ENCODE data around the gene CCDC154. TPM values are rescaled to one million over a fixed set of nuclear protein-coding genes. Genes with fewer than 3 reads are reported as not detected.

Gene CCDC154
- polyA plus RNA-seq, 2 donors, result 0.44 to 0.98 TPM

DNA sequence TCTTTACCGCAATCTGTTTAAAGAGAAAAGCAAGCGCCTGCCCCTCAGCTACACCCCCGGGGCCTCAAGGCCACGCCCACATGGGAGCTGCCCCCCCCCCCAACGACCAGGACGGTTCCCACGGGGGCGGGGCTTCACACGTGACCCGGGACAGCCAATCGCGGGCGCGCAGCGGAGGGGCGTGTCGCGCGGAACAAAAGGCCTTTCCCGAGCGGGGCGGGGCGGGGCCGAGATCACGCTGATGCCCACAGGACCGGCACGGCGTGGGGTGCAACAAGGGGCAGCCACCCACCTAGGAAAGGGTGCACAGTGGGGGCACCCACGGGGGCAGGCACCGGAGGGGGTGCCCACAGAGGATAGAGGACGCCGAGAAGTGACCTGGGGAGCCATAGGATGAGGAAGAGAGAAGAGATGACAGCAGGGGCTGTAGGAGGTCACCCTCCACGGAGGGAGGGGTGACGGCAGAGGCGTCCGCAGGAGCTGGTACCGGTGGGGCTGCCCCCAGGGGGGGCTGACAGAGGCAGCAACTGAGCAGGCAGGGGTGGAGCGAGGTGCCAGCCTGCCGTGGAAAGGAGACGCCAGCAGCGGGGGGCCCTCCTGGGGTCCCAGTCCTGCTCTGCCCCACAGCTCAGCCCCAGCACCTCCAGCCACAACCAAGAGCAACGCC is 36.1 kb downstream of the CCDC154 start:
- peaks cover 0 to 10% of the 10 kb centered on the region in 2 donors for H3K36me3 ChIP-seq (ENCODE audit: control insufficient read depth in 2 of 2, insufficient read depth in 2 of 2, low read length in 1 of 2)
- WGBS, 2 donors, result 3 to 4% methylated on average over 38 to 42 of the region's 42 CpGs
- H3K9me3 ChIP-seq (ENCODE audit: control insufficient read depth in 2 of 2, insufficient read depth in 1 of 2, low read depth in 1 of 2, low read length in 1 of 2), result no peaks in the 10 kb centered on the region
- H3K27me3 ChIP-seq (ENCODE audit: control insufficient read depth in 1 of 2, insufficient read depth in 2 of 2, low read length in 2 of 2), result no peaks in the 10 kb centered on the region
- H3K27ac ChIP-seq (ENCODE audit: low read depth in 2 of 2, low read length in 1 of 2), result peak overlapping the region in 1 of 2 donors; percentile 43
- peaks cover 0 to 2% of the 10 kb centered on the region in 2 donors for H3K4me1 ChIP-seq (ENCODE audit: control insufficient read depth in 2 of 2, insufficient read depth in 2 of 2, low read length in 1 of 2)
- peak overlapping the region; percentile 29 to 50 for H3K4me3 ChIP-seq (ENCODE audit: low read depth in 1 of 2, low read length in 2 of 2)

DNA sequence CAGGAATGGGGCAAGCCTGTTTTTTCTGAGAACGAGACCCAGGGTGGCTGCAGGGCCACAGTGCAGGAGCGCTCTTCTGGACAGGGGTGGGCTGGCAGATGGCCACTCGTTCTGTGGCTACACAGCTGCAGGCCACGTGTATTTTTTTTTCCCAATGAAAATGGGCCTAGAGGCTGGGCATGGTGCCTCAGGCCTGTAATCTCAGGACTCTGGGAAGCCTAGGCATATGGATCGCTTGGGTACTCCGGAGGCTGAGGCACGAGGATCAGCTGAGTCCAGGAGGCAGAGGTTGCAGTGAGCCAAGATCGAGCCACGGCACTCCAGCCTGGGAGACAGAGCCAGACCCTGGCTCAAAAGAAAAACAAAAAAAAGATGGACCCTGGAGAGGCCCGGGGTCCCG is 36.6 kb downstream of the CCDC154 start:
- 25 to 30% methylated on average over 11 of the region's 11 CpGs for WGBS, 2 donors
- Histone ChIP-seq H3K4me3 (ENCODE audit: low read depth in 1 of 2, low read length in 2 of 2) (peak overlapping the region in 1 of 2 donors; percentile 50), H3K9me3 (ENCODE audit: control insufficient read depth in 2 of 2, insufficient read depth in 1 of 2, low read depth in 1 of 2, low read length in 1 of 2) (no peaks in the 10 kb centered on the region), H3K27ac (ENCODE audit: low read depth in 2 of 2, low read length in 1 of 2) (no peak overlapping the region), H3K36me3 (ENCODE audit: control insufficient read depth in 2 of 2, insufficient read depth in 2 of 2, low read length in 1 of 2) (peaks cover 0 to 15% of the 10 kb centered on the region in 2 donors), H3K4me1 (ENCODE audit: control insufficient read depth in 2 of 2, insufficient read depth in 2 of 2, low read length in 1 of 2) (peaks cover 0 to 2% of the 10 kb centered on the region in 2 donors), H3K27me3 (ENCODE audit: control insufficient read depth in 1 of 2, insufficient read depth in 2 of 2, low read length in 2 of 2) (no peaks in the 10 kb centered on the region)

DNA sequence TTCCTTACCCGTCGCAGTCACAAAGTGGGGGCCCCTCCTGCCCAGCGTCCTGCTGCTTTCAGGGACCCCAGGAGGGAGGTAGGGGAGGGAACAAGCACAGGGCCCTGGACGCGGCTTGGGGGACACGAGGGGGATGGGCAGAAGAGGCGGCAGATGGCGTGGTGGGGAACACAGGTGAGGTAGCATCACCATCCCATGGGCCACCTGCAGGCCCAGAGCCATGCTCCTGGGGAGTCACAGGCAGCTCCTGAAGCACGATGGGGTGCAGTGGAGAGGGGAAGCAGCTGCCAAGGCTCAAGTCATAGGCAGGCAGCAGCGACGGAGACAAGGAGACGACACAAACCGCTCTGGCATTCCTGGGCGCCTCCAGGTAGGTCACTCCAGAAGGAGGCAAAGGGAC is 40.6 kb downstream of the CCDC154 start:
- H3K4me3 ChIP-seq (ENCODE audit: low read depth in 1 of 2, low read length in 2 of 2), result no peak overlapping the region
- H3K27me3 ChIP-seq (ENCODE audit: control insufficient read depth in 1 of 2, insufficient read depth in 2 of 2, low read length in 2 of 2), result no peaks in the 10 kb centered on the region
- H3K9me3 ChIP-seq (ENCODE audit: control insufficient read depth in 2 of 2, insufficient read depth in 1 of 2, low read depth in 1 of 2, low read length in 1 of 2), result no peaks in the 10 kb centered on the region
- H3K27ac ChIP-seq (ENCODE audit: low read depth in 2 of 2, low read length in 1 of 2), result no peak overlapping the region
- 91 to 93% methylated on average over 14 of the region's 14 CpGs for WGBS, 2 donors
- no peaks in the 10 kb centered on the region for H3K4me1 ChIP-seq (ENCODE audit: control insufficient read depth in 2 of 2, insufficient read depth in 2 of 2, low read length in 1 of 2)
- peaks cover 3 to 43% of the 10 kb centered on the region in 2 donors for H3K36me3 ChIP-seq (ENCODE audit: control insufficient read depth in 2 of 2, insufficient read depth in 2 of 2, low read length in 1 of 2)

DNA sequence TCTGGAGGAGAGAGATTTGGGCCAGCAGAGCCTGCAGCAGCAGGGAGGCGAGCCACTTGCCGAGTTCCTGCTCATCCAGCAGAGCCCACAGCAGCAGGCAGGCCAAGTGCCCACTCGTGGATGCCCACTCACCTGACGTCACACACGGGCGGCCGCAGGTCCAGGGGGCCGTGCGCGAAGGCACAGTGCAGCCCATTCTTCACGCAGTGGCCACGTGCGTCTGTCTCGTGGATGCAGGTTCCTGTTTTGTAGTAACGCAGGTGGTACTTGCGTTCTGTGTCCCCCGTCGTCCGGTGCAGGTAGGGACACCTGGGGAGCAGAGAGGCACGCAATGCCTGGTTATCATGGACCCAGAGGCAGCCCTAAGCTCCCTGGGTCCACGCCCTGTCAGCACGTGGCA is 41.3 kb downstream of the CCDC154 start:
- H3K27ac ChIP-seq (ENCODE audit: low read depth in 2 of 2, low read length in 1 of 2), result no peak overlapping the region
- peaks cover 3 to 48% of the 10 kb centered on the region in 2 donors for H3K36me3 ChIP-seq (ENCODE audit: control insufficient read depth in 2 of 2, insufficient read depth in 2 of 2, low read length in 1 of 2)
- WGBS, 2 donors, result 92 to 94% methylated on average over 22 of the region's 22 CpGs

DNA sequence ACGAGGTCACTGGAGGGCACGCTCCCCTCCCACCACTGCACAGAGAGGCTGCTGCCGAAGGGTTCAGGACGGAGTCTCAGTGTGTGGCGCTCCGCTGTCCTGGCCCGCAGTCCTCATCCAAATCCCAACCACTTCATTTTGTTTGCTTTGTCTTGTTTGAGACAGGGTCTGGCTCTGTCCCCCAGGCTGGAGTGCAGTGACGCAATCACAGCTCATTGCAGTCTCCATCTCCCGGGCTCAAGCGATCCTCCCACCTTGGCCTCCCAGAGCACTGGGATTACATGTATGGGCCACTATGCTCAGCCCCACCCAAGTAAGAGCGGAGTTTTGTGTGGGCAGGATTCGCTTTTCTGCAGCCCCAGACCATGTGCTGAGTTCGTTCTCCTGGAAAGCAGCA is 42.6 kb downstream of the CCDC154 start:
- no peaks in the 10 kb centered on the region for H3K27me3 ChIP-seq (ENCODE audit: control insufficient read depth in 1 of 2, insufficient read depth in 2 of 2, low read length in 2 of 2)
- H3K4me1 ChIP-seq (ENCODE audit: control insufficient read depth in 2 of 2, insufficient read depth in 2 of 2, low read length in 1 of 2), result no peaks in the 10 kb centered on the region
- 91 to 93% methylated on average over 13 of the region's 13 CpGs for whole genome bisulfite sequencing, 2 donors
- no peak overlapping the region for H3K4me3 ChIP-seq (ENCODE audit: low read depth in 1 of 2, low read length in 2 of 2)
- no peak overlapping the region for H3K27ac ChIP-seq (ENCODE audit: low read depth in 2 of 2, low read length in 1 of 2)
- no peaks in the 10 kb centered on the region for H3K9me3 ChIP-seq (ENCODE audit: control insufficient read depth in 2 of 2, insufficient read depth in 1 of 2, low read depth in 1 of 2, low read length in 1 of 2)
- peaks cover 3 to 55% of the 10 kb centered on the region in 2 donors for H3K36me3 ChIP-seq (ENCODE audit: control insufficient read depth in 2 of 2, insufficient read depth in 2 of 2, low read length in 1 of 2)

More for the DNA sequence above, 41.3 kb downstream of the CCDC154 start:
- H3K9me3 ChIP-seq (ENCODE audit: control insufficient read depth in 2 of 2, insufficient read depth in 1 of 2, low read depth in 1 of 2, low read length in 1 of 2), result no peaks in the 10 kb centered on the region
- H3K4me3 ChIP-seq (ENCODE audit: low read depth in 1 of 2, low read length in 2 of 2), result no peak overlapping the region
- H3K4me1 ChIP-seq (ENCODE audit: control insufficient read depth in 2 of 2, insufficient read depth in 2 of 2, low read length in 1 of 2), result no peaks in the 10 kb centered on the region
- no peaks in the 10 kb centered on the region for H3K27me3 ChIP-seq (ENCODE audit: control insufficient read depth in 1 of 2, insufficient read depth in 2 of 2, low read length in 2 of 2)

DNA sequence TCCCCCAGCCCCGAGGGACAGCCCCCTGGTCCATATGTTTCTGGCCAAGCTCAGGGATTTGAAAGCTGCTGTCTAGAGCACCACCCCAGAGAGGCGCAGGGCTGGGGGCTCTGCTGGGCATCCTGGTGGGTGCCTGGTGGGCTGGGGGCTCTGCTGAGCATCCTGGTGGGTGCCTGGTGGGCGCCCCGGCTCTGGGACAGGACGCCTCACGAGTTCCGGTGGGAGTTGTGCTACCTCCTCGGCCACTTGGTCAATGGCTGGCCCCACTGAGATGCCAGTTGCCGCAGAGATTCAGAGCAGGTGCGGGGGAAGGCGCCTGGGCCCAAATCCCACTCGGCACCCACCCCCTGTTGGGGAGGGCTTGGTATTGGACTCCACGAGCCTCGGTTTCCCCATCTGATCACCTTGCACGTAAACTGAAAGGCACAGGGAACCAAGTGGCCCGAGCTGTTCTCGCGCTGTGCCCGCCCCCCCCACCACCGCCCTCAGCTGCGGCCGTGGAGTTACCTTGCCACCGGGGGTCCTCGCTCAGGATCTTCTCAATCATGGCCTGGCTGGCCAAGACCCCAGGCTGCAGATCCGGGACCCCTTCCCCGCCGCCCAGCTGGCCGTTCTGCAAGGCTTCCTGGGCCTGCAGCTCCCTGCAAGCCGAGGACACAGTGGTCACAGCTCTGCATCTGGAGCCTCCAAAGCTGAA is 43.1 kb downstream of the CCDC154 start:
- Histone ChIP-seq H3K27ac (ENCODE audit: low read depth in 2 of 2, low read length in 1 of 2) (no peak overlapping the region), H3K4me3 (ENCODE audit: low read depth in 1 of 2, low read length in 2 of 2) (no peak overlapping the region), H3K27me3 (ENCODE audit: control insufficient read depth in 1 of 2, insufficient read depth in 2 of 2, low read length in 2 of 2) (no peaks in the 10 kb centered on the region), H3K9me3 (ENCODE audit: control insufficient read depth in 2 of 2, insufficient read depth in 1 of 2, low read depth in 1 of 2, low read length in 1 of 2) (no peaks in the 10 kb centered on the region), H3K36me3 (ENCODE audit: control insufficient read depth in 2 of 2, insufficient read depth in 2 of 2, low read length in 1 of 2) (peaks cover 3 to 55% of the 10 kb centered on the region in 2 donors), H3K4me1 (ENCODE audit: control insufficient read depth in 2 of 2, insufficient read depth in 2 of 2, low read length in 1 of 2) (no peaks in the 10 kb centered on the region)
- WGBS, 2 donors, result 93 to 95% methylated on average over 29 of the region's 29 CpGs

DNA sequence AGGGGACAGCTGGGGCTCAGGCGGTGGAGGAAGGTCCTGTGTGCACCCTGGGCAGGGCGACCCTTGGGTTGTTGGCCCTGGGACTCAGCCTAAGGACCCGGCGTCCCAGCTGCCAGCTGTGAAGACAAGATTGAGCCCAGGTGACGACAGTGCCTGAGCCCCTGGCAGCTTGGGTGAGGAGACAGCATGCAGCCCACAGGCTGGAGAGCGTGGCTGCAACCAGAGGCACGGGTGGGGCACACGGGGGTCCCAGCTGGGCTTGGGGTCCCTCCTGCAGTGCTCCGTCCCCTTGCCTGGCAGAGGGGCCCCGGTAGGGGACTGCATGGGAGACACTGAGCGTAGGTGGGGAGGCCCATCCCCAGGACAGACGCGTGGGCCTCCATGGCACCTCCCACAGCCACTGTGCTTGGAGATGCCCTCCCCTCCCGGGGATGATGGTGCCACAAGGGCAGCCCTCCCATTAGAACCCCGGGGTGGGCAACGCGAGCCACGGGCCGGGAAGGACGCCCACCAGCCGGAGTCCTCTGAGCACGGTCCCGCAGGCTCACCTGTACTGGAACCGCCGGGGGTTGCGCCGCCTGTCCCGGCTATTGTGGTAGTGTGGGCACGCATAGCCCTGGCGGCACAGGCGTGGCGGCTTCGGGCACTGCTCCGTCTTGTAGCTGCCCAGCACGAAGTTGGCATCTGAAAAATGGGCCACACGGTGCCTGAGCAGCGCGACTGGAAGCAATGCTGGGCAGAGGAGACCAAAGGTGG is 45.4 kb downstream of the CCDC154 start:
- Histone ChIP-seq H3K4me1 (ENCODE audit: control insufficient read depth in 2 of 2, insufficient read depth in 2 of 2, low read length in 1 of 2) (no peaks in the 10 kb centered on the region), H3K4me3 (ENCODE audit: low read depth in 1 of 2, low read length in 2 of 2) (no peak overlapping the region), H3K27me3 (ENCODE audit: control insufficient read depth in 1 of 2, insufficient read depth in 2 of 2, low read length in 2 of 2) (no peaks in the 10 kb centered on the region), H3K36me3 (ENCODE audit: control insufficient read depth in 2 of 2, insufficient read depth in 2 of 2, low read length in 1 of 2) (peaks cover 3 to 59% of the 10 kb centered on the region in 2 donors), H3K9me3 (ENCODE audit: control insufficient read depth in 2 of 2, insufficient read depth in 1 of 2, low read depth in 1 of 2, low read length in 1 of 2) (no peaks in the 10 kb centered on the region), H3K27ac (ENCODE audit: low read depth in 2 of 2, low read length in 1 of 2) (no peak overlapping the region)
- 95 to 96% methylated on average over 37 to 38 of the region's 38 CpGs for WGBS, 2 donors

DNA sequence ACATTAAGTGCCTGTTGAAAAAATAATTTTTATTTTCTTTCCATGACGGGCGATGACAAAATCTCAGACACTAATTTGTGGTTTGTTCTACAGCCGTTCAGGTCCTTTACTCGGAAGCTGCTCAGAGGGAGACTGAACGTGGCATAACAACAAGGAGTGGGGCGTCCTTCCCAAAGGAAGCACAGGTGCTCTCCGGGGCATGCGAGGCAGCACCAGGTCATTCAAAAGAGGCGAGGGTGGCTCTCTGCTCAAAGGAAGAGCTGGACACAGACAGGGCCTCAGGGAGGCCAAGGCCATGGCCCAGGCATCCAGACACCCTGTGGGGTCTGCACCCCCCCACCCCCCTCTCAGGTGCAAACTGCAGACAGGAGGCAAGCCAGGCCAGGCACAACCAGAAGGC is 46.0 kb downstream of the CCDC154 start:
- no peaks in the 10 kb centered on the region for H3K9me3 ChIP-seq (ENCODE audit: control insufficient read depth in 2 of 2, insufficient read depth in 1 of 2, low read depth in 1 of 2, low read length in 1 of 2)
- H3K36me3 ChIP-seq (ENCODE audit: control insufficient read depth in 2 of 2, insufficient read depth in 2 of 2, low read length in 1 of 2), result peaks cover 3 to 59% of the 10 kb centered on the region in 2 donors
- WGBS, 2 donors, result 94 to 97% methylated on average over 9 of the region's 9 CpGs
- H3K27ac ChIP-seq (ENCODE audit: low read depth in 2 of 2, low read length in 1 of 2), result no peak overlapping the region
- H3K27me3 ChIP-seq (ENCODE audit: control insufficient read depth in 1 of 2, insufficient read depth in 2 of 2, low read length in 2 of 2), result no peaks in the 10 kb centered on the region
- H3K4me1 ChIP-seq (ENCODE audit: control insufficient read depth in 2 of 2, insufficient read depth in 2 of 2, low read length in 1 of 2), result no peaks in the 10 kb centered on the region
- no peak overlapping the region for H3K4me3 ChIP-seq (ENCODE audit: low read depth in 1 of 2, low read length in 2 of 2)

DNA sequence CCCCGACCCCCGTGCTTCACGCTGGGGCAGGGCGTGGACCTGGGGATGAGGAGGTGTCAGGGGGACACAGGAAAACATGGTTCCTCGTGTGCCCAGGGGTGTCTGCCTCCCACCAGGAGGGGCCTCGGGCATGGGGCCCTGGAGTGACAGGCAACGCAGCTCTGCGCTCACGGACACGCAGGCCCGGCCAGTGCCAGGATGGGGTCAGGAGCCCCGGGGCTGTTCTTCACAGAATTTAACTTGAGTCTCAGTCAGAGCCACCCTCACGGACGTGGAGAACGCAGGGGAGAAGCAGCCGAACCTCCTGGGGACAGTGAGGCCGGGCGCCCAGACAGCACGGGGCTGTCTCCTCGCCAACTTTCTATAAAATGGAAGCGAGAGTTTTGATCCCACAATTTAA is 46.6 kb downstream of the CCDC154 start:
- Histone ChIP-seq H3K9me3 (ENCODE audit: control insufficient read depth in 2 of 2, insufficient read depth in 1 of 2, low read depth in 1 of 2, low read length in 1 of 2) (no peaks in the 10 kb centered on the region), H3K27me3 (ENCODE audit: control insufficient read depth in 1 of 2, insufficient read depth in 2 of 2, low read length in 2 of 2) (no peaks in the 10 kb centered on the region), H3K4me3 (ENCODE audit: low read depth in 1 of 2, low read length in 2 of 2) (no peak overlapping the region), H3K36me3 (ENCODE audit: control insufficient read depth in 2 of 2, insufficient read depth in 2 of 2, low read length in 1 of 2) (peaks cover 3 to 57% of the 10 kb centered on the region in 2 donors), H3K27ac (ENCODE audit: low read depth in 2 of 2, low read length in 1 of 2) (no peak overlapping the region), H3K4me1 (ENCODE audit: control insufficient read depth in 2 of 2, insufficient read depth in 2 of 2, low read length in 1 of 2) (no peaks in the 10 kb centered on the region)
- 94% methylated on average over 20 to 21 of the region's 21 CpGs for WGBS, 2 donors
